ENCODE measurements around the gene CD2AP.
"Not testable (repeated sequence)": the region's sequence is repeated elsewhere in the genome, so short reads cannot be mapped to it uniquely, and the experiment has no call there.

CD2AP gene

GRCh38 chr6:47566602-47567001 lies 89.0 kb downstream of the CD2AP start:
- not testable (repeated sequence) for DNase-seq (ENCODE audit: low read depth)

GRCh38 chr6:47567586-47567985 lies 90.0 kb downstream of the CD2AP start:
- DNase-seq (ENCODE audit: low read depth): no peak

- DNase-seq (ENCODE audit: low read depth): no peak
Observed at GRCh38 chr6:47571488-47571887, 93.9 kb downstream of the CD2AP start.

GRCh38 chr6:47573109-47573508 lies 95.5 kb downstream of the CD2AP start:
- DNase-seq (ENCODE audit: low read depth): no peak

GRCh38 chr6:47574789-47575188 lies 97.2 kb downstream of the CD2AP start:
- DNase-seq (ENCODE audit: low read depth): no peak

GRCh38 chr6:47579040-47579439 lies 101.5 kb downstream of the CD2AP start:
- DNase-seq (ENCODE audit: low read depth): no peak

- no peak for DNase-seq (ENCODE audit: low read depth)
Observed at GRCh38 chr6:47581591-47581990, 104.0 kb downstream of the CD2AP start.

GRCh38 chr6:47587493-47587892 lies 109.9 kb downstream of the CD2AP start:
- no peak for DNase-seq (ENCODE audit: low read depth)

GRCh38 chr6:47592131-47592840 lies 114.7 kb downstream of the CD2AP start:
- no peak for DNase-seq (ENCODE audit: low read depth)

- DNase-seq (ENCODE audit: low read depth): no peak
Observed at GRCh38 chr6:47593979-47594378, 116.4 kb downstream of the CD2AP start.

- DNase-seq (ENCODE audit: low read depth): no peak
Observed at GRCh38 chr6:47595785-47596184, 118.2 kb downstream of the CD2AP start.

- DNase-seq (ENCODE audit: low read depth): no peak
Observed at GRCh38 chr6:47598367-47598766, 120.8 kb downstream of the CD2AP start.

- no peak for DNase-seq (ENCODE audit: low read depth)
Observed at GRCh38 chr6:47599512-47599911, 121.9 kb downstream of the CD2AP start.

GRCh38 chr6:47603227-47603626 lies 125.6 kb downstream of the CD2AP start:
- DNase-seq (ENCODE audit: low read depth): no peak

- DNase-seq (ENCODE audit: low read depth): no peak
Observed at GRCh38 chr6:47603995-47604394, 126.4 kb downstream of the CD2AP start.

- DNase-seq (ENCODE audit: low read depth): no peak
Observed at GRCh38 chr6:47621838-47622449, 144.4 kb downstream of the CD2AP start.

- DNase-seq (ENCODE audit: low read depth): no peak
Observed at GRCh38 chr6:47626782-47627181, 149.2 kb downstream of the CD2AP start.

GRCh38 chr6:47628448-47629272 lies 151.1 kb downstream of the CD2AP start:
- DNase-seq (ENCODE audit: low read depth): no peak

- no peak for DNase-seq (ENCODE audit: low read depth)
Observed at GRCh38 chr6:47629954-47630353, 152.4 kb downstream of the CD2AP start.

GRCh38 chr6:47630587-47630986 lies 153.0 kb downstream of the CD2AP start:
- no peak for DNase-seq (ENCODE audit: low read depth)

- DNase-seq (ENCODE audit: low read depth): no peak
Observed at GRCh38 chr6:47631269-47631772, 153.7 kb downstream of the CD2AP start.

GRCh38 chr6:47631797-47632196 lies 154.2 kb downstream of the CD2AP start:
- DNase-seq (ENCODE audit: low read depth): no peak

- DNase-seq (ENCODE audit: low read depth): no peak
Observed at GRCh38 chr6:47633141-47633540, 155.6 kb downstream of the CD2AP start.

Measured in T follicular helper cell (primary cell).